IMR-90 (cell line): ENCODE data around the gene SMTNL1.

Experiments used
- BHLHE40 ChIP-seq: fragments of 150-350 bp; IDR thresholded peaks from 2 replicates; pipeline ENCODE4 v1.6.1; 2016; ENCODE audit warnings: mild to moderate bottlenecking, low read depth, low read length
- CEBPB ChIP-seq: IDR thresholded peaks from 2 replicates; pipeline ENCODE4 v1.6.1; 2012; ENCODE audit warnings: low read depth, low read length, improper control_type of control experiment
- CHD1 ChIP-seq: IDR thresholded peaks from 2 replicates; pipeline ENCODE4 v1.6.1; 2012; ENCODE audit warnings: low read depth, low read length, improper control_type of control experiment
- ELK1 ChIP-seq: fragments of 150-350 bp; IDR thresholded peaks from 2 replicates; pipeline ENCODE4 v1.6.1; 2016; ENCODE audit warnings: low read depth, mild to moderate bottlenecking, low read length, moderate library complexity, borderline replicate concordance
- MAZ ChIP-seq: IDR thresholded peaks from 2 replicates; pipeline ENCODE4 v1.6.1; 2012; ENCODE audit warnings: low read depth, mild to moderate bottlenecking, low read length, improper control_type of control experiment, moderate library complexity, borderline replicate concordance
- POLR2A ChIP-seq: IDR thresholded peaks from 2 replicates; pipeline ENCODE4 v1.6.1; 2012; ENCODE audit warnings: mild to moderate bottlenecking, low read depth, low read length
- RAD21 ChIP-seq: IDR thresholded peaks from 2 replicates; pipeline ENCODE4 v1.6.1; 2012; ENCODE audit warnings: low read length, improper control_type of control experiment
- RCOR1 ChIP-seq: IDR thresholded peaks from 2 replicates; pipeline ENCODE4 v1.6.1; 2012; ENCODE audit warnings: mild to moderate bottlenecking, low read length, improper control_type of control experiment; ENCODE audit not compliant: insufficient replicate concordance
- TF ChIP-seq, protein P1 (sequence below): conservative IDR thresholded peaks from 2 replicates; pipeline ENCODE4 v1.5.1; 2012; ENCODE audit warnings: mild to moderate bottlenecking, low read depth, low read length, improper control_type of control experiment

DNA sequence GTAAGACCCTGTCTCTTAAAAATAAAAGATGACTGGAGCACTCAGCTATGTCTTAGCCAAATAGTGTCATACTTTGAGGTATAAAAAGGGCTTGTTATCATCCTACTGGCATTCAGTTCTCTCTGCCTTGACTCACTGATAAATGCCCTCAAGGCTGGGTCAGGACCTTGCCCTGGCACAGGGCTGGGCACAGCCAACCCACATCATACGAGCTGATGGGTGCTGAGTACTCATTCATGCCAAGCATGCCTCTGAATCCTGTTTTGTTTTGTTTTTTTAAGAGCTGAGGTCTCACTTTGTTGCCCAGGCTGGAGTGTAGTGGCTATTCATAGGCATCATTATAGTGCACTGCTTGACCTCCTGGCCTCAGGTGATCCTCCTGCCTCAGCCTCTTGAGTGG is 1.9 kb downstream of the SMTNL1 start:
- TF ChIP-seq, protein P1, sequence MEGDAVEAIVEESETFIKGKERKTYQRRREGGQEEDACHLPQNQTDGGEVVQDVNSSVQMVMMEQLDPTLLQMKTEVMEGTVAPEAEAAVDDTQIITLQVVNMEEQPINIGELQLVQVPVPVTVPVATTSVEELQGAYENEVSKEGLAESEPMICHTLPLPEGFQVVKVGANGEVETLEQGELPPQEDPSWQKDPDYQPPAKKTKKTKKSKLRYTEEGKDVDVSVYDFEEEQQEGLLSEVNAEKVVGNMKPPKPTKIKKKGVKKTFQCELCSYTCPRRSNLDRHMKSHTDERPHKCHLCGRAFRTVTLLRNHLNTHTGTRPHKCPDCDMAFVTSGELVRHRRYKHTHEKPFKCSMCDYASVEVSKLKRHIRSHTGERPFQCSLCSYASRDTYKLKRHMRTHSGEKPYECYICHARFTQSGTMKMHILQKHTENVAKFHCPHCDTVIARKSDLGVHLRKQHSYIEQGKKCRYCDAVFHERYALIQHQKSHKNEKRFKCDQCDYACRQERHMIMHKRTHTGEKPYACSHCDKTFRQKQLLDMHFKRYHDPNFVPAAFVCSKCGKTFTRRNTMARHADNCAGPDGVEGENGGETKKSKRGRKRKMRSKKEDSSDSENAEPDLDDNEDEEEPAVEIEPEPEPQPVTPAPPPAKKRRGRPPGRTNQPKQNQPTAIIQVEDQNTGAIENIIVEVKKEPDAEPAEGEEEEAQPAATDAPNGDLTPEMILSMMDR: no peak
- no peak for TF ChIP-seq POLR2A
- TF ChIP-seq MAZ: no peak
- no peak for TF ChIP-seq CEBPB
- TF ChIP-seq RCOR1: no peak
- no peak for TF ChIP-seq RAD21
- TF ChIP-seq ELK1: no peak
- no peak for TF ChIP-seq CHD1
- TF ChIP-seq BHLHE40: no peak
